HG02588 (cell line): ENCODE data around the gene CPPED1.

ENCODE experiments used
- ATAC-seq: cut with Tn5 transposase; IDR thresholded peaks from one replicate; pipeline ENCODE4 v1.9.1; 2021; ENCODE audit warnings: mild to moderate bottlenecking, moderate library complexity; ENCODE audit not compliant: unreplicated experiment

The CPPED1 gene

GRCh38 chr16:12742741-12743140, 60.9 kb downstream of the CPPED1 start:
- no peak for ATAC-seq

GRCh38 chr16:12740986-12741610, 62.6 kb downstream of the CPPED1 start:
- no peak for ATAC-seq

- ATAC-seq: no peak
These were observed 63.9 kb downstream of the CPPED1 start for GRCh38 chr16:12739738-12740137.

GRCh38 chr16:12737563-12737962, 66.1 kb downstream of the CPPED1 start:
- ATAC-seq: no peak

- ATAC-seq: no peak
These were observed 67.9 kb downstream of the CPPED1 start for GRCh38 chr16:12735805-12736204.

GRCh38 chr16:12732600-12732999, 71.1 kb downstream of the CPPED1 start:
- no peak for ATAC-seq

GRCh38 chr16:12729448-12729847, 74.2 kb downstream of the CPPED1 start:
- no peak for ATAC-seq

GRCh38 chr16:12728469-12728868, 75.2 kb downstream of the CPPED1 start:
- no peak for ATAC-seq

- ATAC-seq: no peak
These were observed 79.5 kb downstream of the CPPED1 start for GRCh38 chr16:12724226-12724625.

- no peak for ATAC-seq
These were observed 80.0 kb downstream of the CPPED1 start for GRCh38 chr16:12723681-12724080.

GRCh38 chr16:12721841-12722421, 81.8 kb downstream of the CPPED1 start:
- no peak for ATAC-seq

GRCh38 chr16:12719972-12720371, 83.7 kb downstream of the CPPED1 start:
- no peak for ATAC-seq

GRCh38 chr16:12716658-12717057, 87.0 kb downstream of the CPPED1 start:
- no peak for ATAC-seq

- no peak for ATAC-seq
These were observed 93.9 kb downstream of the CPPED1 start for GRCh38 chr16:12709807-12710206.

- no peak for ATAC-seq
These were observed 95.4 kb downstream of the CPPED1 start for GRCh38 chr16:12708266-12708665.

GRCh38 chr16:12706628-12707027, 97.1 kb downstream of the CPPED1 start:
- ATAC-seq: no peak

GRCh38 chr16:12704492-12705111, 99.1 kb downstream of the CPPED1 start:
- no peak for ATAC-seq

GRCh38 chr16:12703935-12704334, 99.8 kb downstream of the CPPED1 start:
- no peak for ATAC-seq

GRCh38 chr16:12700161-12700560, 103.5 kb downstream of the CPPED1 start:
- no peak for ATAC-seq

GRCh38 chr16:12699161-12699560, 104.5 kb downstream of the CPPED1 start:
- ATAC-seq: no peak

- ATAC-seq: no peak
These were observed 106.2 kb downstream of the CPPED1 start for GRCh38 chr16:12697437-12697836.

GRCh38 chr16:12695454-12695853, 108.2 kb downstream of the CPPED1 start:
- no peak for ATAC-seq
